HG02588 (cell line): Measurements from ENCODE around the gene THY1.
"Not testable (repeated sequence)": the region's sequence is repeated elsewhere in the genome, so short reads cannot be mapped to it uniquely, and the experiment has no call there.

ENCODE experiments used
- ATAC-seq: cut with Tn5 transposase; IDR thresholded peaks from one replicate; pipeline ENCODE4 v1.9.1; 2021; ENCODE audit warnings: mild to moderate bottlenecking, moderate library complexity; ENCODE audit not compliant: unreplicated experiment

THY1 gene

GRCh38 chr11:119419834-119420492, 3.0 kb downstream of the THY1 start:
- ATAC-seq = no peak

- no peak for ATAC-seq
Observed at GRCh38 chr11:119419246-119419645, 3.7 kb downstream of the THY1 start.

GRCh38 chr11:119418759-119419158, 4.2 kb downstream of the THY1 start:
- no peak for ATAC-seq

GRCh38 chr11:119417726-119418540, 5.0 kb downstream of the THY1 start:
- no peak for ATAC-seq

- no peak for ATAC-seq
Observed at GRCh38 chr11:119416606-119417580, 6.1 kb downstream of the THY1 start.

- ATAC-seq = no peak
Observed at GRCh38 chr11:119415966-119416365, 7.0 kb downstream of the THY1 start.

- ATAC-seq = no peak
Observed at GRCh38 chr11:119415517-119415916, 7.5 kb downstream of the THY1 start.

GRCh38 chr11:119414734-119415133, 8.2 kb downstream of the THY1 start:
- no peak for ATAC-seq

GRCh38 chr11:119414321-119414720, 8.7 kb downstream of the THY1 start:
- no peak for ATAC-seq

GRCh38 chr11:119412072-119412471, 10.9 kb downstream of the THY1 start:
- ATAC-seq = no peak

GRCh38 chr11:119410501-119410900, 12.5 kb downstream of the THY1 start:
- no peak for ATAC-seq

GRCh38 chr11:119409731-119410130, 13.2 kb downstream of the THY1 start:
- no peak for ATAC-seq

GRCh38 chr11:119406005-119406404, 17.0 kb downstream of the THY1 start:
- ATAC-seq = no peak

- ATAC-seq = not testable (repeated sequence)
Observed at GRCh38 chr11:119405448-119405847, 17.5 kb downstream of the THY1 start.

GRCh38 chr11:119404872-119405271, 18.1 kb downstream of the THY1 start:
- no peak for ATAC-seq

- ATAC-seq = no peak
Observed at GRCh38 chr11:119403021-119403420, 20.0 kb downstream of the THY1 start.

GRCh38 chr11:119402470-119402869, 20.5 kb downstream of the THY1 start:
- ATAC-seq = no peak

- ATAC-seq = no peak
Observed at GRCh38 chr11:119400860-119401259, 22.1 kb downstream of the THY1 start.

GRCh38 chr11:119397740-119398139, 25.2 kb downstream of the THY1 start:
- ATAC-seq = no peak

GRCh38 chr11:119396835-119397234, 26.1 kb downstream of the THY1 start:
- no peak for ATAC-seq

GRCh38 chr11:119391275-119391674, 31.7 kb downstream of the THY1 start:
- no peak for ATAC-seq
